HG03460 (cell line): ENCODE results near the gene C1RL.

Source experiments
- ATAC-seq: cut with Tn5 transposase; IDR thresholded peaks from one replicate; pipeline ENCODE4 v1.9.1; 2021; ENCODE audit not compliant: unreplicated experiment

The C1RL gene

GRCh38 chr12:7108796-7109571 is at the start of gene C1RL:
TSS of gene C1RL (minus strand) at chr12:7109214. CDS start at chr12:7109180, 34 bp downstream.
- ATAC-seq: no peak

- ATAC-seq: no peak
Observed at GRCh38 chr12:7157391-7157790, 48.4 kb upstream of the C1RL start.

- ATAC-seq: no peak
Observed at GRCh38 chr12:7156259-7157197, 47.5 kb upstream of the C1RL start.

- no peak for ATAC-seq
Observed at GRCh38 chr12:7155471-7156034, 46.5 kb upstream of the C1RL start.

- no peak for ATAC-seq
Observed at GRCh38 chr12:7154901-7155470, 46.0 kb upstream of the C1RL start.

- ATAC-seq: no peak
Observed at GRCh38 chr12:7154042-7154441, 45.0 kb upstream of the C1RL start.

GRCh38 chr12:7152818-7153217 is 43.8 kb upstream of the C1RL start:
- no peak for ATAC-seq

GRCh38 chr12:7151532-7151931 is 42.5 kb upstream of the C1RL start:
- ATAC-seq: no peak

- ATAC-seq: no peak
Observed at GRCh38 chr12:7150841-7151240, 41.8 kb upstream of the C1RL start.

GRCh38 chr12:7150356-7150755 is 41.3 kb upstream of the C1RL start:
- no peak for ATAC-seq

- ATAC-seq: no peak
Observed at GRCh38 chr12:7146906-7147305, 37.9 kb upstream of the C1RL start.

GRCh38 chr12:7146228-7146627 is 37.2 kb upstream of the C1RL start:
- no peak for ATAC-seq

- ATAC-seq: no peak
Observed at GRCh38 chr12:7145671-7146070, 36.7 kb upstream of the C1RL start.

GRCh38 chr12:7144414-7145120 is 35.6 kb upstream of the C1RL start:
- ATAC-seq: no peak

- no peak for ATAC-seq
Observed at GRCh38 chr12:7143564-7143963, 34.5 kb upstream of the C1RL start.

GRCh38 chr12:7142809-7143465 is 33.9 kb upstream of the C1RL start:
- no peak for ATAC-seq

- ATAC-seq: no peak
Observed at GRCh38 chr12:7142056-7142644, 33.1 kb upstream of the C1RL start.

- no peak for ATAC-seq
Observed at GRCh38 chr12:7141351-7142005, 32.5 kb upstream of the C1RL start.

GRCh38 chr12:7139200-7139599 is 30.2 kb upstream of the C1RL start:
- no peak for ATAC-seq
